GM23338 (cell line): ENCODE measurements around the gene PPP1R18.

ENCODE experiments used
- CREB1 ChIP-seq: fragments of 250-450 bp; sonication (Bioruptor Pico); IDR thresholded peaks from 2 replicates; pipeline ENCODE4 v1.5.0; 2020; ENCODE audit warnings: low read depth, mild to moderate bottlenecking, moderate library complexity
- CTCF ChIP-seq, 2 experiments: fragments of 200-600 bp in 1 of 2; sonication (generic) in 1 of 2; conservative IDR thresholded peaks; 2 replicates each; pipeline versions ENCODE4 v1.5.1 to v1.6.1; 2016 to 2017; ENCODE audit warnings: antibody characterized with exemption in 2 of 2, low read depth in 2 of 2, mild to moderate bottlenecking in 2 of 2, moderate library complexity in 1 of 2
- EZH2 ChIP-seq: fragments of 200-600 bp; sonication (generic); IDR thresholded peaks from one replicate; pipeline ENCODE4 v1.8.0; 2017; ENCODE audit warnings: antibody characterized with exemption, mild to moderate bottlenecking, low read depth; ENCODE audit not compliant: unreplicated experiment
- EZH2phosphoT487 ChIP-seq: fragments of 200-600 bp; sonication (generic); IDR thresholded peaks from one replicate; pipeline ENCODE4 v1.8.1; 2018; ENCODE audit warnings: antibody characterized with exemption; ENCODE audit not compliant: unreplicated experiment
- JUNB ChIP-seq: IDR thresholded peaks from one replicate; pipeline ENCODE4 v1.6.1; 2016; ENCODE audit warnings: antibody characterized with exemption; ENCODE audit not compliant: unreplicated experiment
- NANOG ChIP-seq: IDR thresholded peaks from 2 replicates; pipeline ENCODE4 v1.6.1; 2016; ENCODE audit warnings: antibody characterized with exemption, borderline replicate concordance
- POLR2AphosphoS5 ChIP-seq: IDR thresholded peaks from 2 replicates; pipeline ENCODE4 v1.6.1; 2016; ENCODE audit warnings: antibody characterized with exemption, low read depth
- REST ChIP-seq: IDR thresholded peaks from one replicate; pipeline ENCODE4 v1.6.1; 2018; ENCODE audit warnings: antibody characterized with exemption; ENCODE audit not compliant: unreplicated experiment
- STAT1 ChIP-seq: IDR thresholded peaks from one replicate; pipeline ENCODE4 v1.6.1; 2016; ENCODE audit warnings: antibody characterized with exemption; ENCODE audit not compliant: unreplicated experiment
- ZNF114 ChIP-seq: fragments of 250-450 bp; sonication (Bioruptor Pico); IDR thresholded peaks from 2 replicates; pipeline ENCODE4 v1.5.0; 2020; ENCODE audit warnings: mild to moderate bottlenecking, moderate library complexity
- ZNF331 ChIP-seq: fragments of 250-450 bp; sonication (Bioruptor Pico); IDR thresholded peaks from 2 replicates; pipeline ENCODE4 v1.5.0; 2020; ENCODE audit warnings: low read depth, mild to moderate bottlenecking, moderate library complexity
- ZNF462 ChIP-seq: fragments of 250-450 bp; sonication (Bioruptor Pico); IDR thresholded peaks from 2 replicates; pipeline ENCODE4 v1.5.0; 2020; ENCODE audit warnings: mild to moderate bottlenecking, moderate library complexity

GRCh38 chr6:30700340-30700739, 13.9 kb upstream of the PPP1R18 start:
- no peak for TF ChIP-seq CTCF (conservative IDR thresholded peaks at IDR 0.05; ENCODE audit: low read depth in 2 of 2)
- no peak for TF ChIP-seq CREB1
- TF ChIP-seq EZH2 = no peak
- TF ChIP-seq POLR2AphosphoS5 = no peak
- no peak for TF ChIP-seq REST
- no peak for TF ChIP-seq EZH2phosphoT487
- TF ChIP-seq JUNB = no peak
- TF ChIP-seq ZNF331 (CRISPR knock-in tag) = no peak
- TF ChIP-seq NANOG = no peak
- TF ChIP-seq ZNF114 = no peak
- no peak for TF ChIP-seq STAT1
- TF ChIP-seq ZNF462 (CRISPR knock-in tag) = no peak
